Measurements from ENCODE around the gene DOCK6. TPM values are rescaled to one million over a fixed set of nuclear protein-coding genes. Genes with fewer than 3 reads are reported as not detected.

The DOCK6 gene
- total RNA-seq, 1 donor, result 183 TPM

GRCh38 chr19:11295180-11295579, 32.9 kb upstream of the DOCK6 start:
- no peak for TF ChIP-seq CTCF (IDR thresholded peaks at IDR 0.05; ENCODE audit: extremely low read depth, low read depth, low read length)
- peaks cover 12% of the 10 kb centered on the region for H3K4me1 ChIP-seq (ENCODE audit: insufficient read depth, low read length)
- no peak for DNase-seq (ENCODE audit: insufficient read length, low spot score, missing footprints)

GRCh38 chr19:11293433-11294389, 31.4 kb upstream of the DOCK6 start:
- Histone ChIP-seq H3K36me3 (ENCODE audit: insufficient read depth, low read length) (no peaks in the 10 kb centered on the region), H3K9me3 (ENCODE audit: low read depth, low read length) (no peaks in the 10 kb centered on the region), H4K20me1 (ENCODE audit: insufficient read depth, low read length) (no peaks in the 10 kb centered on the region), H3K4me2 (ENCODE audit: insufficient read depth, low read length) (peak overlapping the region; percentile 89), H3K27me3 (ENCODE audit: insufficient read depth, low read length) (no peaks in the 10 kb centered on the region), H3K4me3 (ENCODE audit: insufficient read depth, low read length) (peak overlapping the region; percentile 62), H3K4me1 (ENCODE audit: insufficient read depth, low read length) (peaks cover 12% of the 10 kb centered on the region), H3K27ac (ENCODE audit: low read depth, low read length) (no peak overlapping the region), H3K79me2 (ENCODE audit: insufficient read depth, low read length) (no peaks in the 10 kb centered on the region), H2AFZ (ENCODE audit: low read length) (peak overlapping the region; percentile 91)
- peak; percentile 99 for DNase-seq (ENCODE audit: insufficient read length, low spot score, missing footprints)
- peak; percentile 92 for TF ChIP-seq CTCF (IDR thresholded peaks at IDR 0.05; ENCODE audit: extremely low read depth, low read depth, low read length)

More at GRCh38 chr19:11295180-11295579, 32.9 kb upstream of the DOCK6 start:
- Histone ChIP-seq H4K20me1 (ENCODE audit: insufficient read depth, low read length) (no peaks in the 10 kb centered on the region), H3K36me3 (ENCODE audit: insufficient read depth, low read length) (no peaks in the 10 kb centered on the region), H3K4me3 (ENCODE audit: insufficient read depth, low read length) (no peak overlapping the region), H3K4me2 (ENCODE audit: insufficient read depth, low read length) (no peak overlapping the region), H3K9me3 (ENCODE audit: low read depth, low read length) (no peaks in the 10 kb centered on the region), H3K27ac (ENCODE audit: low read depth, low read length) (no peak overlapping the region), H3K79me2 (ENCODE audit: insufficient read depth, low read length) (no peaks in the 10 kb centered on the region), H2AFZ (ENCODE audit: low read length) (no peak overlapping the region), H3K27me3 (ENCODE audit: insufficient read depth, low read length) (peaks cover 2% of the 10 kb centered on the region)

- Histone ChIP-seq H3K27me3 (ENCODE audit: insufficient read depth, low read length) (no peaks in the 10 kb centered on the region), H3K4me1 (ENCODE audit: insufficient read depth, low read length) (peaks cover 12% of the 10 kb centered on the region), H3K36me3 (ENCODE audit: insufficient read depth, low read length) (no peaks in the 10 kb centered on the region), H2AFZ (ENCODE audit: low read length) (no peak overlapping the region), H3K9me3 (ENCODE audit: low read depth, low read length) (no peaks in the 10 kb centered on the region), H4K20me1 (ENCODE audit: insufficient read depth, low read length) (no peaks in the 10 kb centered on the region), H3K79me2 (ENCODE audit: insufficient read depth, low read length) (no peaks in the 10 kb centered on the region), H3K4me3 (ENCODE audit: insufficient read depth, low read length) (no peak overlapping the region), H3K27ac (ENCODE audit: low read depth, low read length) (no peak overlapping the region), H3K4me2 (ENCODE audit: insufficient read depth, low read length) (no peak overlapping the region)
- TF ChIP-seq CTCF (IDR thresholded peaks at IDR 0.05; ENCODE audit: extremely low read depth, low read depth, low read length), result no peak
- DNase-seq (ENCODE audit: insufficient read length, low spot score, missing footprints), result no peak
Observed at GRCh38 chr19:11291991-11292390, 29.7 kb upstream of the DOCK6 start.

- Histone ChIP-seq H3K4me3 (ENCODE audit: insufficient read depth, low read length) (no peak overlapping the region), H3K9me3 (ENCODE audit: low read depth, low read length) (no peaks in the 10 kb centered on the region), H3K27ac (ENCODE audit: low read depth, low read length) (no peak overlapping the region), H3K4me1 (ENCODE audit: insufficient read depth, low read length) (peaks cover 13% of the 10 kb centered on the region), H3K27me3 (ENCODE audit: insufficient read depth, low read length) (no peaks in the 10 kb centered on the region), H2AFZ (ENCODE audit: low read length) (no peak overlapping the region), H3K36me3 (ENCODE audit: insufficient read depth, low read length) (no peaks in the 10 kb centered on the region), H3K4me2 (ENCODE audit: insufficient read depth, low read length) (no peak overlapping the region), H4K20me1 (ENCODE audit: insufficient read depth, low read length) (no peaks in the 10 kb centered on the region), H3K79me2 (ENCODE audit: insufficient read depth, low read length) (no peaks in the 10 kb centered on the region)
- TF ChIP-seq CTCF (IDR thresholded peaks at IDR 0.05; ENCODE audit: extremely low read depth, low read depth, low read length), result no peak
- no peak for DNase-seq (ENCODE audit: insufficient read length, low spot score, missing footprints)
Observed at GRCh38 chr19:11291415-11291814, 29.1 kb upstream of the DOCK6 start.

Measured in osteoblast (primary cell).